Measurements from ENCODE around the gene UQCRQ. TPM values are rescaled to one million over a fixed set of nuclear protein-coding genes. Genes with fewer than 3 reads are reported as not detected.

UQCRQ gene
- total and polyA plus RNA-seq, 9 of the 15 experiments (the other 6 are each of a cell fraction or from before 2014, with no cell fraction given): 235 to 2,421 (median 883) TPM

DNA sequence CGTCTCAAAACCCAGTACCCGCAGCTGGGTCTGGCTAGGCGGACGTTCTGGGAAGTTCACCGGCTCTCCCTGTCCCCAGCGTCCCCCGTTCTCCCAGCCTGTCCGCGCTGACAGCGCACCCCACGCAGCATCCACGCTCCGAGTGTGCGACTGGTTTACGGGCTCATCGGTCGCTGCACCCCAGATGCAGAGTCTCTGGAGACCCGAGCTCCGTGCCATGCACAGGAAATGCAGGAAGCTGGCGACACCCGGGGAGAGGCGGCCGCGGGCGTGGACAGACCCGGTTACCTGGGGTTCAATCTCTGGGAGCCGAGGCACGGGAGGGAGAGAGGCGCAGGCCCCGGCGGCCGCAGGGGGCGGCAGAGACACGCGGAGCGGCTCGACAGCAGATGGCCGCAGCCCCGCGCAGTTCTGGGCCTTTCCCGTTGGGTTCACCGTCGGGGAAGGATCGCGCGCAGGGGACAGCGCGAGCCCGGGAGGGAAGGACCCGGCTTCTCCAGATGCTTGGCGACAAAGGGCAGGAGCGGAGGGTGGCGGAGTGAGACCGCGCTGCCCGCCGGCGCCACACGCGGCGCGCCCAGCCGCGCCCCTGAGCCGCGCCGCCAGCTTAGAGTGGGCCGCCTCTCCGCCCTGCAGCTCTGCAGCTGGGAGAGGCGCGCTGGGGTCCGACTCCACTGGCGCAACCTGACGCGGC, 36.6 kb upstream of the UQCRQ start:
- Histone ChIP-seq H3K4me3 (peak overlapping the region; percentile 74), H3K27me3 (ENCODE audit: control insufficient read depth in 2 of 2, insufficient read depth in 2 of 2, low read length in 2 of 2) (no peaks in the 10 kb centered on the region), H3K4me2 (ENCODE audit: insufficient read depth, low read length) (peak overlapping the region; percentile 89), H3K36me3 (ENCODE audit: control insufficient read depth, insufficient read depth, low read length) (peaks cover 29% of the 10 kb centered on the region; the same call in 1 of the 3 replicates), H3K4me1 (replicated peaks in 1 of 2; ENCODE audit: control insufficient read depth in 2 of 2, insufficient read depth in 2 of 2, low read length in 2 of 2) (peaks cover 18 to 29% of the 10 kb centered on the region in 2 experiments; a peak in 4 of 5 replicates), H3K9ac (ENCODE audit: insufficient read depth in 1 of 2, low read depth in 2 of 2, low read length in 2 of 2) (peak overlapping the region; percentile 92 to 100), H3K9me1 (ENCODE audit: control insufficient read depth, insufficient read depth, low read length) (no peaks in the 10 kb centered on the region), H4K20me1 (replicated peaks; ENCODE audit: control insufficient read depth, insufficient read depth, low read length) (no peaks in the 10 kb centered on the region), H3K9me3 (replicated peaks; ENCODE audit: control insufficient read depth, insufficient read depth, low read depth, low read length) (no peaks in the 10 kb centered on the region), H2AFZ (ENCODE audit: low read depth, low read length) (peak overlapping the region; percentile 97), H3K27ac (ENCODE audit: extremely low read depth, low read depth, low read length) (peak overlapping the region; percentile 92), H3K79me2 (ENCODE audit: control insufficient read depth, insufficient read depth, low read length) (peaks cover 23% of the 10 kb centered on the region)
- peak; percentile 49 for FAIRE-seq
- intact Hi-C loops (cut with micrococcal nuclease): loop anchor here (1.0 kb wide), 2 partner anchors 36 to 53 kb away; partner anchors contain the start of genes GDF9 and UQCRQ
- CTCF ChIA-PET (ENCODE audit: low intra/inter-chr PET ratio): interaction anchor here (0.7 to 2.1 kb wide), 4 partner anchors 36 to 418 kb away, joined by 3 to 13 read pairs (median 4); partner anchors contain the start of genes GDF9 and UQCRQ
- POLR2A ChIA-PET: interaction anchor here (0.5 to 3.9 kb wide), 13 partner anchors 9 to 200 kb away, joined by 3 to 22 read pairs (median 3); partner anchors contain the start of genes GDF9 and UQCRQ
- DNase-seq (ENCODE audit: extremely low read depth in 1 of 4, low spot score in 3 of 4): peak; percentile 79 to 89 (median 85)
- 2% methylated on average over 44 of the region's 75 CpGs for WGBS (ENCODE audit: insufficient coverage, low coverage, missing lambda C conversion rate)
- in situ Hi-C loops (cut with MboI): loop anchor here (5.0 kb wide), 1 partner anchor 73 kb away; no protein-coding TSS in a partner anchor
- peak; percentile 89 for ATAC-seq
- no TSS peak for BruUV-seq (replicated peaks)
- no peak for TF ChIP-seq KDM1A (IDR thresholded peaks at IDR 0.05)
- TF ChIP-seq RAD21 (CRISPR knock-in tag; conservative IDR thresholded peaks at IDR 0.05 in 1 of 2, IDR thresholded peaks at IDR 0.05 in 1 of 2): peak; percentile 86 to 88
- no peak for TF ChIP-seq GABPB2 (CRISPR knock-in tag; conservative IDR thresholded peaks at IDR 0.05)
- no peak for TF ChIP-seq TFAM (CRISPR knock-in tag; conservative IDR thresholded peaks at IDR 0.05)
- TF ChIP-seq ELF2 (CRISPR knock-in tag; IDR thresholded peaks at IDR 0.05): no peak
- TF ChIP-seq, protein P1, sequence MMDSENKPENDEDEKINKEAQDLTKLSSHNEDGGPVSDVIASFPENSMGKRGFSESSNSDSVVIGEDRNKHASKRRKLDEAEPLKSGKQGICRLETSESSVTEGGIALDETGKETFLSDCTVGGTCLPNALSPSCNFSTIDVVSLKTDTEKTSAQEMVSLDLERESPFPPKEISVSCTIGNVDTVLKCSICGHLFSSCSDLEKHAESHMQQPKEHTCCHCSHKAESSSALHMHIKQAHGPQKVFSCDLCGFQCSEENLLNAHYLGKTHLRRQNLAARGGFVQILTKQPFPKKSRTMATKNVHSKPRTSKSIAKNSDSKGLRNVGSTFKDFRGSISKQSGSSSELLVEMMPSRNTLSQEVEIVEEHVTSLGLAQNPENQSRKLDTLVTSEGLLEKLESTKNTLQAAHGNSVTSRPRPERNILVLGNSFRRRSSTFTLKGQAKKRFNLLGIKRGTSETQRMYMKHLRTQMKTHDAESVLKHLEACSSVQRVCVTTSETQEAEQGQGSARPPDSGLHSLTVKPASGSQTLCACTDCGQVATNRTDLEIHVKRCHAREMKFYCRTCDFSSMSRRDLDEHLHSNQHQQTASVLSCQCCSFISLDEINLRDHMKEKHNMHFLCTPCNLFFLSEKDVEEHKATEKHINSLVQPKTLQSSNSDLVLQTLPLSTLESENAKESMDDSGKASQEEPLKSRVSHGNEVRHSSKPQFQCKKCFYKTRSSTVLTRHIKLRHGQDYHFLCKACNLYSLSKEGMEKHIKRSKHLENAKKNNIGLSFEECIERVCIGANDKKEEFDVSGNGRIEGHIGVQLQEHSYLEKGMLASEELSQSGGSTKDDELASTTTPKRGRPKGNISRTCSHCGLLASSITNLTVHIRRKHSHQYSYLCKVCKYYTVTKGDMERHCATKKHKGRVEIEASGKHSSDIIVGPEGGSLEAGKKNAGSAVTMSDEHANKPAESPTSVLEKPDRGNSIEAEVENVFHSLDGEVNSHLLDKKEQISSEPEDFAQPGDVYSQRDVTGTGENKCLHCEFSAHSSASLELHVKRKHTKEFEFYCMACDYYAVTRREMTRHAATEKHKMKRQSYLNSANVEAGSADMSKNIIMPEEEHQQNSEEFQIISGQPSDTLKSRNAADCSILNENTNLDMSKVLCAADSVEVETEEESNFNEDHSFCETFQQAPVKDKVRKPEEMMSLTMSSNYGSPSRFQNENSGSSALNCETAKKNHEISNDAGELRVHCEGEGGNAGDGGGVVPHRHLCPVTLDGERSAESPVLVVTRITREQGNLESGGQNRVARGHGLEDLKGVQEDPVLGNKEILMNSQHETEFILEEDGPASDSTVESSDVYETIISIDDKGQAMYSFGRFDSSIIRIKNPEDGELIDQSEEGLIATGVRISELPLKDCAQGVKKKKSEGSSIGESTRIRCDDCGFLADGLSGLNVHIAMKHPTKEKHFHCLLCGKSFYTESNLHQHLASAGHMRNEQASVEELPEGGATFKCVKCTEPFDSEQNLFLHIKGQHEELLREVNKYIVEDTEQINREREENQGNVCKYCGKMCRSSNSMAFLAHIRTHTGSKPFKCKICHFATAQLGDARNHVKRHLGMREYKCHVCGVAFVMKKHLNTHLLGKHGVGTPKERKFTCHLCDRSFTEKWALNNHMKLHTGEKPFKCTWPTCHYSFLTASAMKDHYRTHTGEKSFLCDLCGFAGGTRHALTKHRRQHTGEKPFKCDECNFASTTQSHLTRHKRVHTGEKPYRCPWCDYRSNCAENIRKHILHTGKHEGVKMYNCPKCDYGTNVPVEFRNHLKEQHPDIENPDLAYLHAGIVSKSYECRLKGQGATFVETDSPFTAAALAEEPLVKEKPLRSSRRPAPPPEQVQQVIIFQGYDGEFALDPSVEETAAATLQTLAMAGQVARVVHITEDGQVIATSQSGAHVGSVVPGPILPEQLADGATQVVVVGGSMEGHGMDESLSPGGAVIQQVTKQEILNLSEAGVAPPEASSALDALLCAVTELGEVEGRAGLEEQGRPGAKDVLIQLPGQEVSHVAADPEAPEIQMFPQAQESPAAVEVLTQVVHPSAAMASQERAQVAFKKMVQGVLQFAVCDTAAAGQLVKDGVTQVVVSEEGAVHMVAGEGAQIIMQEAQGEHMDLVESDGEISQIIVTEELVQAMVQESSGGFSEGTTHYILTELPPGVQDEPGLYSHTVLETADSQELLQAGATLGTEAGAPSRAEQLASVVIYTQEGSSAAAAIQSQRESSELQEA (IDR thresholded peaks at IDR 0.05; ENCODE audit: low read depth): no peak
- no peak for TF ChIP-seq SRSF3 (IDR thresholded peaks at IDR 0.05; ENCODE audit: insufficient read depth, low read length)
- TF ChIP-seq XRCC5 (IDR thresholded peaks at IDR 0.05; ENCODE audit: low read depth, low read length): peak; percentile 75; the same call in 1 of the 2 replicates
- 0 out of 2 replicates have a peak, but pooled peaks have one; percentile 11 for TF ChIP-seq KDM2B (CRISPR knock-in tag; IDR thresholded peaks at IDR 0.05)
- TF ChIP-seq CBX2 (IDR thresholded peaks at IDR 0.05; ENCODE audit: insufficient read depth, low read length, poor library complexity, severe bottlenecking): no peak
- no peak for TF ChIP-seq MEF2D (tag; conservative IDR thresholded peaks at IDR 0.05; ENCODE audit: low read depth)
- TF ChIP-seq CBX8 (IDR thresholded peaks at IDR 0.05; ENCODE audit: borderline replicate concordance, extremely low read depth, low read depth, low read length, poor library complexity, severe bottlenecking): no peak
- TF ChIP-seq ZNF830 (CRISPR knock-in tag; IDR thresholded peaks at IDR 0.05): no peak
